ENCODE measurements around the gene DNM3.

DNA sequence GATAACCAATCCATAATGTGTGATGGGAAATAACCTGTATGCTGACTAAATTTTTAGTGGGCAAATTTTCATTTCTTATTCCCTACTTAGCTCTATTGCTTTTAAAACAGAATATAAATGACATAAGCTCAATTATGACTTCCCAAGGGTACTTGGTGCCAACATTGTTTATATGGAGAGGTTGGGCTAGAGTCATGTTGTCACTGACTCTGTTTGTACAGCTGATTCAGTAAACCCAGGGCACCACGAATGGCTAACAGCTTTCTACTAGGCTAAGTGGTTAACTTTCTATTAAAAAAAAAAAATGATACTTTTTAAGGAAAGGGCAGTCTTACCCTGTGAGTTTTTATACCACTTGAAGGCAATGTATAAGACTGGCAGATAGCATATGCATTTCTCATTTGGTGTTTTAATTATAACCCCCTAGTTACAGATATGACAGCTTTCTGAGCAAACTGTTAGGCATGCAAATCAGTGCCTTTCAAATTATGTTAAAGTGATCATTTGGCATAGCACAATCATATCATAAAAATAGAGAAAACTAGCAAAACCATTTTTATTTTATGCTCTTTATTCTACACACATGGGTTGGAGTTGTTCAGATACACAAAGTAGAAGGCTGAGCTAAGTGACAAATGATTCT, 147.1 kb downstream of the DNM3 start:
- TF ChIP-seq, protein P1, sequence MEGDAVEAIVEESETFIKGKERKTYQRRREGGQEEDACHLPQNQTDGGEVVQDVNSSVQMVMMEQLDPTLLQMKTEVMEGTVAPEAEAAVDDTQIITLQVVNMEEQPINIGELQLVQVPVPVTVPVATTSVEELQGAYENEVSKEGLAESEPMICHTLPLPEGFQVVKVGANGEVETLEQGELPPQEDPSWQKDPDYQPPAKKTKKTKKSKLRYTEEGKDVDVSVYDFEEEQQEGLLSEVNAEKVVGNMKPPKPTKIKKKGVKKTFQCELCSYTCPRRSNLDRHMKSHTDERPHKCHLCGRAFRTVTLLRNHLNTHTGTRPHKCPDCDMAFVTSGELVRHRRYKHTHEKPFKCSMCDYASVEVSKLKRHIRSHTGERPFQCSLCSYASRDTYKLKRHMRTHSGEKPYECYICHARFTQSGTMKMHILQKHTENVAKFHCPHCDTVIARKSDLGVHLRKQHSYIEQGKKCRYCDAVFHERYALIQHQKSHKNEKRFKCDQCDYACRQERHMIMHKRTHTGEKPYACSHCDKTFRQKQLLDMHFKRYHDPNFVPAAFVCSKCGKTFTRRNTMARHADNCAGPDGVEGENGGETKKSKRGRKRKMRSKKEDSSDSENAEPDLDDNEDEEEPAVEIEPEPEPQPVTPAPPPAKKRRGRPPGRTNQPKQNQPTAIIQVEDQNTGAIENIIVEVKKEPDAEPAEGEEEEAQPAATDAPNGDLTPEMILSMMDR (IDR thresholded peaks at IDR 0.05) = no peak
- TF ChIP-seq EZH2 (IDR thresholded peaks at IDR 0.05; ENCODE audit: borderline replicate concordance, insufficient read depth, low read depth, low read length, poor library complexity, severe bottlenecking) = no peak
